ENCODE results near the gene RMND5A.

DNA sequence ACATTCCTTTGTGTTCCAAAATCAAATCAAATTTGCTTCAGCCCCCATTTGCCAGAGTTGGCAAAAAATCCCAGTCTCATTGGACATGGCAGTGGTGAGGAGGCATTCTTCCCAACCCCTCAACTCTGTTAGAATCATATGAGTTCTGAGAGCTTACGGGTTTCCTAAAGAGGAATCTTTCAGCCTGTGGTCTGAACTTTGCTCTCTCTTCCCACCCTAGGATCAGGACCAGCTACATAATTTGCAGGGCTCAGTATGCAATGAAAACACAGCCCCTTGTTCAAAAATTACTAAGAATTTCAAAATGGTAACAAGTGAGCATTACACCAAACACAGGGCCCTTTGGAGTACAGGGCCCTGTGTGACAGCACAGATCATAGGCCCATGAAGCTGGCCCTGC, 47.1 kb upstream of the RMND5A start:
- TF ChIP-seq POLR2A (IDR thresholded peaks at IDR 0.05; ENCODE audit: low read length) = no peak
- no peak for TF ChIP-seq GATA1 (IDR thresholded peaks at IDR 0.05; ENCODE audit: low read depth, low read length)

Data from erythroblast (primary cell).